ENCODE results near the gene THRB.

Gene THRB

DNA sequence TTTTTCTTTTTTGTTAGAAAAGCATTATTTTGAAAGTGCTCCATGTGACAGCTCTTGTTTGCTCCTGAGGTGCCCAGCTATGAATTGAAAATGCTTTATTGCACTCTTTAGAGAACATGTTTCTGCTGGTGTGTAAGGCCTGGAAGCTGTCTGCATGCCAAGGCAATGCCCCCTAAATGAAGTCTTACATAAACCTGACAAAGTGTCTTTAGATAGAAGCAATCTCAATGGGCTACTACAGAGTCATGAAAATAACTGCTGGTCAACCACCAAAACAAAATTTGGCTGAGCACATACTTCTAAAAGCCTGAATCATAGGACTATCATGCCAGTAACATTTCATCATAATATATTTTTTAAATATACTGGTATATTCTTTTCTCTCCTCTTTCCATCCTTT is 178.7 kb downstream of the THRB start:
- ChIA-PET POLR2A (no interaction called here), CTCF (no interaction called here)
- TF ChIP-seq KLF8 (tag by site-specific recombination; IDR thresholded peaks at IDR 0.05) (no peak), ZNF248 (tag by site-specific recombination; IDR thresholded peaks at IDR 0.05) (no peak), ZNF274 (IDR thresholded peaks at IDR 0.05; ENCODE audit: low read length) (no peak), ZNF274 (tag by site-specific recombination; IDR thresholded peaks at IDR 0.05; ENCODE audit: borderline replicate concordance) (no peak), ZNF561 (tag by site-specific recombination; IDR thresholded peaks at IDR 0.05; ENCODE audit: borderline replicate concordance) (no peak), ZNF223 (tag by site-specific recombination; IDR thresholded peaks at IDR 0.05) (no peak), ZNF140 (tag by site-specific recombination; IDR thresholded peaks at IDR 0.05) (no peak), ZNF670 (tag by site-specific recombination; IDR thresholded peaks at IDR 0.05; ENCODE audit: low read depth) (no peak), ZBTB48 (tag by site-specific recombination; IDR thresholded peaks at IDR 0.05) (no peak), ZNF404 (tag by site-specific recombination; IDR thresholded peaks at IDR 0.05) (no peak), ZNF146 (tag by site-specific recombination; IDR thresholded peaks at IDR 0.05) (no peak), ZNF76 (tag by site-specific recombination; IDR thresholded peaks at IDR 0.05; ENCODE audit: borderline replicate concordance, low read depth) (no peak), ZBTB21 (tag by site-specific recombination; IDR thresholded peaks at IDR 0.05) (no peak), ZNF341 (tag by site-specific recombination; IDR thresholded peaks at IDR 0.05; ENCODE audit: low read depth) (no peak), ZFP69B (tag by site-specific recombination; IDR thresholded peaks at IDR 0.05) (no peak), ZNF785 (tag by site-specific recombination; IDR thresholded peaks at IDR 0.05) (no peak), ZNF48 (tag by site-specific recombination; IDR thresholded peaks at IDR 0.05) (no peak)
- TF ChIP-seq, protein P1, sequence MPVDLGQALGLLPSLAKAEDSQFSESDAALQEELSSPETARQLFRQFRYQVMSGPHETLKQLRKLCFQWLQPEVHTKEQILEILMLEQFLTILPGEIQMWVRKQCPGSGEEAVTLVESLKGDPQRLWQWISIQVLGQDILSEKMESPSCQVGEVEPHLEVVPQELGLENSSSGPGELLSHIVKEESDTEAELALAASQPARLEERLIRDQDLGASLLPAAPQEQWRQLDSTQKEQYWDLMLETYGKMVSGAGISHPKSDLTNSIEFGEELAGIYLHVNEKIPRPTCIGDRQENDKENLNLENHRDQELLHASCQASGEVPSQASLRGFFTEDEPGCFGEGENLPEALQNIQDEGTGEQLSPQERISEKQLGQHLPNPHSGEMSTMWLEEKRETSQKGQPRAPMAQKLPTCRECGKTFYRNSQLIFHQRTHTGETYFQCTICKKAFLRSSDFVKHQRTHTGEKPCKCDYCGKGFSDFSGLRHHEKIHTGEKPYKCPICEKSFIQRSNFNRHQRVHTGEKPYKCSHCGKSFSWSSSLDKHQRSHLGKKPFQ (tag by site-specific recombination; IDR thresholded peaks at IDR 0.05), result no peak
- Histone ChIP-seq H3K9me3 (ENCODE audit: control insufficient read depth, insufficient read depth, low read depth, low read length) (no peaks in the 10 kb centered on the region), H3K4me1 (ENCODE audit: control insufficient read depth, insufficient read depth, low read length) (no peaks in the 10 kb centered on the region), H3K27ac (ENCODE audit: extremely low read depth, low read depth, low read length) (no peak overlapping the region), H3K36me3 (ENCODE audit: control insufficient read depth in 2 of 2, insufficient read depth in 1 of 2, low read length in 2 of 2) (no peaks in the 10 kb centered on the region), H3K4me3 (ENCODE audit: low read depth, low read length) (no peak overlapping the region)

DNA sequence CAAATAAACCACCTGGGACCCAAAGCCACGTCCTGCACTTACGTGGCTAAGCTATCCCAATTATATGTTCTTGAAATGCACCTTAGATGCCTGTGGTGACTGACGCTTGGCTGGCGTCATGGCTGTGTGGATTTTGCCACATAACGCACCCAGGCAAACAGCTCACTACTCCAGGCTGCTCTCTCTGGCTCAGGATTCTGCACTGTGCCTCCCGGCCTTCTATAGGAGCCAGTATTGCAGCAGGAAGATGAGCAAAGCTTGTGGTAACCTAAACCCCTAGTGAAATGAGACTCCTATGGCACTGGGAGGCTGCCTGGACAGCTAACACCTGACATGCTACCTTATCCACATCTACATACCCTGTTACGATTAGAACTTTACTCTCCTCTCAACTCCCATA is 179.3 kb downstream of the THRB start:
- no peaks in the 10 kb centered on the region for H3K9me3 ChIP-seq (ENCODE audit: control insufficient read depth, insufficient read depth, low read depth, low read length)
- no peaks in the 10 kb centered on the region for H3K4me1 ChIP-seq (ENCODE audit: control insufficient read depth, insufficient read depth, low read length)
- no peak overlapping the region for H3K4me3 ChIP-seq (ENCODE audit: low read depth, low read length)
- ChIA-PET POLR2A (no interaction called here), CTCF (no interaction called here)
- H3K36me3 ChIP-seq (ENCODE audit: control insufficient read depth in 2 of 2, insufficient read depth in 1 of 2, low read length in 2 of 2), result no peaks in the 10 kb centered on the region
- H3K27ac ChIP-seq (ENCODE audit: extremely low read depth, low read depth, low read length), result no peak overlapping the region
- TF ChIP-seq ZNF488 (tag by site-specific recombination; IDR thresholded peaks at IDR 0.05) (no peak), ZBTB7A (tag by site-specific recombination; IDR thresholded peaks at IDR 0.05; ENCODE audit: low read depth) (no peak), YY1 (tag by site-specific recombination; IDR thresholded peaks at IDR 0.05) (no peak), ZBTB1 (tag by site-specific recombination; IDR thresholded peaks at IDR 0.05) (no peak), ZNF518A (tag by site-specific recombination; conservative IDR thresholded peaks at IDR 0.05; ENCODE audit: low read depth) (no peak), ZEB2 (tag by site-specific recombination; IDR thresholded peaks at IDR 0.05) (no peak)
- TF ChIP-seq, protein P2, sequence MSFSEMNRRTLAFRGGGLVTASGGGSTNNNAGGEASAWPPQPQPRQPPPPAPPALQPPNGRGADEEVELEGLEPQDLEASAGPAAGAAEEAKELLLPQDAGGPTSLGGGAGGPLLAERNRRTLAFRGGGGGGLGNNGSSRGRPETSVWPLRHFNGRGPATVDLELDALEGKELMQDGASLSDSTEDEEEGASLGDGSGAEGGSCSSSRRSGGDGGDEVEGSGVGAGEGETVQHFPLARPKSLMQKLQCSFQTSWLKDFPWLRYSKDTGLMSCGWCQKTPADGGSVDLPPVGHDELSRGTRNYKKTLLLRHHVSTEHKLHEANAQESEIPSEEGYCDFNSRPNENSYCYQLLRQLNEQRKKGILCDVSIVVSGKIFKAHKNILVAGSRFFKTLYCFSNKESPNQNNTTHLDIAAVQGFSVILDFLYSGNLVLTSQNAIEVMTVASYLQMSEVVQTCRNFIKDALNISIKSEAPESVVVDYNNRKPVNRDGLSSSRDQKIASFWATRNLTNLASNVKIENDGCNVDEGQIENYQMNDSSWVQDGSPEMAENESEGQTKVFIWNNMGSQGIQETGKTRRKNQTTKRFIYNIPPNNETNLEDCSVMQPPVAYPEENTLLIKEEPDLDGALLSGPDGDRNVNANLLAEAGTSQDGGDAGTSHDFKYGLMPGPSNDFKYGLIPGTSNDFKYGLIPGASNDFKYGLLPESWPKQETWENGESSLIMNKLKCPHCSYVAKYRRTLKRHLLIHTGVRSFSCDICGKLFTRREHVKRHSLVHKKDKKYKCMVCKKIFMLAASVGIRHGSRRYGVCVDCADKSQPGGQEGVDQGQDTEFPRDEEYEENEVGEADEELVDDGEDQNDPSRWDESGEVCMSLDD (tag by site-specific recombination; IDR thresholded peaks at IDR 0.05), result no peak
- TF ChIP-seq, protein P3, sequence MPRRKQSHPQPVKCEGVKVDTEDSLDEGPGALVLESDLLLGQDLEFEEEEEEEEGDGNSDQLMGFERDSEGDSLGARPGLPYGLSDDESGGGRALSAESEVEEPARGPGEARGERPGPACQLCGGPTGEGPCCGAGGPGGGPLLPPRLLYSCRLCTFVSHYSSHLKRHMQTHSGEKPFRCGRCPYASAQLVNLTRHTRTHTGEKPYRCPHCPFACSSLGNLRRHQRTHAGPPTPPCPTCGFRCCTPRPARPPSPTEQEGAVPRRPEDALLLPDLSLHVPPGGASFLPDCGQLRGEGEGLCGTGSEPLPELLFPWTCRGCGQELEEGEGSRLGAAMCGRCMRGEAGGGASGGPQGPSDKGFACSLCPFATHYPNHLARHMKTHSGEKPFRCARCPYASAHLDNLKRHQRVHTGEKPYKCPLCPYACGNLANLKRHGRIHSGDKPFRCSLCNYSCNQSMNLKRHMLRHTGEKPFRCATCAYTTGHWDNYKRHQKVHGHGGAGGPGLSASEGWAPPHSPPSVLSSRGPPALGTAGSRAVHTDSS (tag by site-specific recombination; IDR thresholded peaks at IDR 0.05), result no peak
